H9 (cell line): ENCODE measurements around the gene OR2Y1. TPM values are rescaled to one million over a fixed set of nuclear protein-coding genes. Genes with fewer than 3 reads are reported as not detected.

Source experiments
- DNase-seq: peaks from one replicate; pipeline ENCODE4 v3.0.0-alpha.2; 2017
- H2AFZ ChIP-seq: one replicate; pipeline ENCODE4 v1.6.1; 2013; ENCODE audit warnings: mild to moderate bottlenecking, low read length, control low read depth, moderate library complexity
- H2AK5ac ChIP-seq: 2 replicates; pipeline ENCODE4 v1.6.1; 2013; ENCODE audit warnings: low read length, control low read depth, mixed read lengths; ENCODE audit not compliant: insufficient read length
- H2BK120ac ChIP-seq: one replicate; pipeline ENCODE4 v1.6.1; 2013; ENCODE audit warnings: low read depth, mild to moderate bottlenecking, low read length, control low read depth, inconsistent platforms; ENCODE audit not compliant: poor library complexity, severe bottlenecking
- H2BK12ac ChIP-seq: 2 replicates; pipeline ENCODE4 v1.6.1; 2013; ENCODE audit warnings: low read length, control low read depth, mixed read lengths, low read depth; ENCODE audit not compliant: insufficient read length
- H2BK15ac ChIP-seq: 2 replicates; pipeline ENCODE4 v1.6.1; 2013; ENCODE audit warnings: low read depth, low read length, control low read depth
- H2BK20ac ChIP-seq: one replicate; pipeline ENCODE4 v1.6.1; 2013; ENCODE audit warnings: low read depth, mild to moderate bottlenecking, low read length, control low read depth, inconsistent platforms; ENCODE audit not compliant: poor library complexity, severe bottlenecking
- H2BK5ac ChIP-seq: 2 replicates; pipeline ENCODE4 v1.6.1; 2013; ENCODE audit warnings: low read length, control low read depth, mixed read lengths; ENCODE audit not compliant: insufficient read length
- H3K14ac ChIP-seq: 2 replicates; pipeline ENCODE4 v1.6.1; 2013; ENCODE audit warnings: low read length, control low read depth; ENCODE audit not compliant: insufficient read depth
- H3K18ac ChIP-seq: 2 replicates; pipeline ENCODE4 v1.6.1; 2013; ENCODE audit warnings: low read depth, mild to moderate bottlenecking, mixed read lengths, low read length, control low read depth; ENCODE audit not compliant: insufficient read length
- H3K23ac ChIP-seq: 2 replicates; pipeline ENCODE4 v1.6.1; 2013; ENCODE audit warnings: low read length, control low read depth, mixed read lengths, low read depth; ENCODE audit not compliant: insufficient read length
- H3K23me2 ChIP-seq: 2 replicates; pipeline ENCODE4 v1.6.1; 2013; ENCODE audit warnings: low read depth, mild to moderate bottlenecking, mixed read lengths, low read length, control low read depth; ENCODE audit not compliant: insufficient read length, poor library complexity, severe bottlenecking
- H3K27ac ChIP-seq: 2 replicates; pipeline ENCODE4 v1.5.1; 2013; ENCODE audit warnings: low read length, control low read depth, mixed read lengths, low read depth; ENCODE audit not compliant: insufficient read length
- H3K27me3 ChIP-seq: 2 replicates; pipeline ENCODE4 v1.6.1; 2013; ENCODE audit warnings: low read length, control low read depth, inconsistent platforms; ENCODE audit not compliant: insufficient read depth
- H3K4ac ChIP-seq: 2 replicates; pipeline ENCODE4 v1.6.1; 2013; ENCODE audit warnings: low read depth, mild to moderate bottlenecking, control low read depth, inconsistent platforms, low read length, moderate library complexity
- H3K4me1 ChIP-seq: 2 replicates; pipeline ENCODE4 v1.6.1; 2013; ENCODE audit warnings: low read length, control low read depth, inconsistent platforms; ENCODE audit not compliant: insufficient read depth
- H3K4me2 ChIP-seq: 2 replicates; pipeline ENCODE4 v1.6.1; 2013; ENCODE audit warnings: low read length, control low read depth, mixed read lengths; ENCODE audit not compliant: insufficient read length, insufficient read depth
- H3K56ac ChIP-seq: 2 replicates; pipeline ENCODE4 v1.6.1; 2013; ENCODE audit warnings: low read depth, mild to moderate bottlenecking, mixed read lengths, low read length, control low read depth; ENCODE audit not compliant: insufficient read length
- H3K79me1 ChIP-seq: 2 replicates; pipeline ENCODE4 v1.6.1; 2013; ENCODE audit warnings: low read depth, mild to moderate bottlenecking, moderate library complexity, low read length, control low read depth, inconsistent platforms; ENCODE audit not compliant: insufficient read depth, poor library complexity, severe bottlenecking
- H3K79me2 ChIP-seq: 2 replicates; pipeline ENCODE4 v1.6.1; 2013; ENCODE audit warnings: low read length, control low read depth, inconsistent platforms; ENCODE audit not compliant: insufficient read depth
- H3K9ac ChIP-seq: 2 replicates; pipeline ENCODE4 v1.6.1; 2013; ENCODE audit warnings: low read length, control low read depth, mixed read lengths; ENCODE audit not compliant: insufficient read length; ENCODE audit errors: extremely low read depth
- H3K9me3 ChIP-seq: one replicate; pipeline ENCODE4 v1.6.1; 2013; ENCODE audit warnings: low read depth, low read length, inconsistent platforms; ENCODE audit not compliant: control insufficient read depth
- H3T11ph ChIP-seq: one replicate; pipeline ENCODE4 v1.6.1; 2013; ENCODE audit warnings: mild to moderate bottlenecking, low read length, control low read depth, inconsistent platforms
- H4K20me1 ChIP-seq: one replicate; pipeline ENCODE4 v1.6.1; 2013; ENCODE audit not compliant: control insufficient read depth, insufficient read length, insufficient read depth
- H4K5ac ChIP-seq: 2 replicates; pipeline ENCODE4 v1.6.1; 2013; ENCODE audit warnings: low read depth, mild to moderate bottlenecking, mixed read lengths, low read length, control low read depth; ENCODE audit not compliant: insufficient read length
- H4K8ac ChIP-seq: replicated peaks from 2 replicates; pipeline ENCODE4 v1.6.1; 2013; ENCODE audit warnings: low read length, control low read depth, mixed read lengths, low read depth; ENCODE audit not compliant: insufficient read length
- H4K91ac ChIP-seq: 2 replicates; pipeline ENCODE4 v1.6.1; 2013; ENCODE audit warnings: low read depth, mild to moderate bottlenecking, moderate library complexity, mixed read lengths, low read length, control low read depth; ENCODE audit not compliant: insufficient read length
- H3K27ac Mint-ChIP-seq, 3 experiments: 2 replicates in 2 of 3; 3 replicates in 1 of 3; pipeline ENCODE4 v1.8.0; 2020 to 2021; ENCODE audit warnings: mixed read lengths in 3 of 3, mild to moderate bottlenecking in 1 of 3, moderate library complexity in 1 of 3
- H3K27me3 Mint-ChIP-seq: 2 replicates; pipeline ENCODE4 v1.8.0; 2021; ENCODE audit warnings: low read depth, mild to moderate bottlenecking, moderate library complexity, mixed read lengths
- H3K36me3 Mint-ChIP-seq, 3 experiments: 2 replicates in 2 of 3; 3 replicates in 1 of 3; pipeline ENCODE4 v1.8.0; 2020 to 2021; ENCODE audit warnings: low read depth in 3 of 3, mixed read lengths in 3 of 3; ENCODE audit not compliant: insufficient read depth in 1 of 3
- H3K4me1 Mint-ChIP-seq, 2 experiments: 2 replicates each; pipeline ENCODE4 v1.8.0; 2020; ENCODE audit warnings: mixed read lengths in 2 of 2
- H3K4me3 Mint-ChIP-seq, 2 experiments: 2 replicates in 1 of 2; 3 replicates in 1 of 2; pipeline ENCODE4 v1.8.0; 2020 to 2021; ENCODE audit warnings: mild to moderate bottlenecking in 2 of 2, mixed read lengths in 2 of 2, moderate library complexity in 1 of 2
- H3K9me3 Mint-ChIP-seq, 2 experiments: 2 replicates in 1 of 2; 3 replicates in 1 of 2; pipeline ENCODE4 v1.8.0; 2020; ENCODE audit warnings: mild to moderate bottlenecking in 2 of 2, mixed read lengths in 2 of 2, moderate library complexity in 1 of 2
- CTCF ChIP-seq: fragments of 200-600 bp; sonication (generic); conservative IDR thresholded peaks from 3 replicates; pipeline ENCODE4 v1.8.0; 2021; ENCODE audit warnings: antibody characterized with exemption, mild to moderate bottlenecking
- total RNA-seq: library from RNA; stranded (reverse); gene quantifications from 2 replicates; pipeline ENCODE4 v1.2.1, GENCODE V29; 2021

Gene OR2Y1
- total RNA-seq, 1 experiment from 2014 or later, result not detected

- Mint-ChIP-seq H3K27me3 (peaks cover 2% of the 10 kb centered on the region; the same call in 1 of the 2 replicates), H3K4me3 (no peak overlapping the region), H3K9me3 (peaks cover 31 to 33% of the 10 kb centered on the region in 2 experiments), H3K4me1 (peaks cover 3 to 4% of the 10 kb centered on the region in 2 experiments; a peak in 3 of 4 replicates), H3K36me3 (peaks cover 5 to 19% (median 14%) of the 10 kb centered on the region in 3 experiments), H3K27ac (no peak overlapping the region)
- Histone ChIP-seq H3K27ac (no peak overlapping the region), H3K4me2 (no peak overlapping the region), H3K18ac (no peak overlapping the region), H3K27me3 (no peaks in the 10 kb centered on the region), H4K91ac (no peak overlapping the region), H2AK5ac (no peak overlapping the region), H3K23me2 (no peaks in the 10 kb centered on the region), H3K9ac (no peak overlapping the region), H3K79me2 (no peaks in the 10 kb centered on the region), H2BK120ac (no peak overlapping the region), H4K5ac (no peak overlapping the region), H3K4me1 (no peaks in the 10 kb centered on the region), H3K14ac (no peak overlapping the region), H2BK15ac (no peak overlapping the region), H2BK5ac (no peak overlapping the region), H3K9me3 (no peaks in the 10 kb centered on the region), H2AFZ (no peak overlapping the region), H3T11ph (no peak overlapping the region), H4K20me1 (no peaks in the 10 kb centered on the region), H2BK12ac (no peak overlapping the region), H2BK20ac (no peak overlapping the region), H3K4ac (no peak overlapping the region), H3K23ac (no peak overlapping the region), H3K56ac (no peak overlapping the region), H3K79me1 (no peaks in the 10 kb centered on the region), H4K8ac (no peak overlapping the region)
- no peak for TF ChIP-seq CTCF
- no peak for DNase-seq
Measured at GRCh38 chr5:180771839-180772238, 32.0 kb upstream of the OR2Y1 start.
